Vagina (tissue), 2 donors: Measurements from ENCODE around the gene MGLL.

Experiments
- CTCF ChIP-seq, 3 experiments: fragments of 450-650 bp in 2 of 3; fragments of 200-600 bp in 1 of 3; sonication (generic) in 1 of 3; IDR thresholded peaks; one replicate each; pipeline ENCODE4 v1.5.1; 2017 to 2019; ENCODE audit warnings: antibody characterized with exemption in 3 of 3, mild to moderate bottlenecking in 2 of 3, moderate library complexity in 2 of 3
- POLR2A ChIP-seq, 2 donors: fragments of 450-650 bp; IDR thresholded peaks; one replicate each; pipeline ENCODE4 v1.6.1; 2017; ENCODE audit warnings: antibody characterized with exemption in 2 of 2, mild to moderate bottlenecking in 2 of 2, moderate library complexity in 2 of 2
- POLR2AphosphoS5 ChIP-seq, 2 donors: sonication (generic); formaldehyde crosslinking; IDR thresholded peaks; one replicate each; pipeline ENCODE4 v1.9.0; 2017; ENCODE audit warnings: antibody characterized with exemption in 2 of 2, mild to moderate bottlenecking in 2 of 2, low read depth in 1 of 2; ENCODE audit not compliant: insufficient read depth in 1 of 2

- TF ChIP-seq CTCF (IDR thresholded peaks at IDR 0.05) (no peak), POLR2A (IDR thresholded peaks at IDR 0.05) (no peak), POLR2AphosphoS5 (IDR thresholded peaks at IDR 0.05; ENCODE audit: insufficient read depth in 1 of 2, low read depth in 1 of 2) (no peak)
Measured at GRCh38 chr3:127691974-127692373, 130.3 kb downstream of the MGLL start.
